Neuronal stem cell (in vitro differentiated cells): Measurements from ENCODE around the gene ANKRD44.

Source experiments
- DNase-seq: peaks from one replicate; pipeline ENCODE4 v3.0.0-alpha.2; 2013; ENCODE audit warnings: low spot score
- H2AFZ ChIP-seq: one replicate; pipeline ENCODE4 v1.6.1; 2013; ENCODE audit warnings: mild to moderate bottlenecking, low read length, inconsistent platforms
- H2AK5ac ChIP-seq: 2 replicates; pipeline ENCODE4 v1.6.1; 2013; ENCODE audit warnings: low read depth, mild to moderate bottlenecking, inconsistent platforms, low read length, moderate library complexity, mixed read lengths
- H2BK120ac ChIP-seq: 2 replicates; pipeline ENCODE4 v1.6.1; 2013; ENCODE audit warnings: low read depth, mild to moderate bottlenecking, inconsistent platforms, low read length, moderate library complexity, mixed read lengths
- H2BK12ac ChIP-seq: one replicate; pipeline ENCODE4 v1.6.1; 2013; ENCODE audit warnings: low read length, inconsistent platforms
- H2BK15ac ChIP-seq: 2 replicates; pipeline ENCODE4 v1.6.1; 2013; ENCODE audit warnings: mild to moderate bottlenecking, low read length, inconsistent platforms, mixed read lengths
- H2BK5ac ChIP-seq: one replicate; pipeline ENCODE4 v1.6.1; 2013; ENCODE audit warnings: inconsistent platforms, mild to moderate bottlenecking, low read length, moderate library complexity
- H3K14ac ChIP-seq: one replicate; pipeline ENCODE4 v1.6.1; 2013; ENCODE audit warnings: low read length, inconsistent platforms
- H3K18ac ChIP-seq: 2 replicates; pipeline ENCODE4 v1.6.1; 2013; ENCODE audit warnings: low read length, inconsistent platforms
- H3K23ac ChIP-seq: 2 replicates; pipeline ENCODE4 v1.6.1; 2013; ENCODE audit warnings: low read depth, mild to moderate bottlenecking, mixed read lengths, low read length, inconsistent platforms; ENCODE audit not compliant: poor library complexity
- H3K27ac ChIP-seq: replicated peaks from 3 replicates; pipeline ENCODE4 v1.5.1; 2013; ENCODE audit warnings: low read length, inconsistent platforms
- H3K27me3 ChIP-seq, 3 experiments: 2 replicates each; pipeline ENCODE4 v1.6.1; 2013; ENCODE audit warnings: low read length in 3 of 3, mild to moderate bottlenecking in 2 of 3, inconsistent platforms in 1 of 3, low read depth in 1 of 3, mixed read lengths in 1 of 3, moderate library complexity in 1 of 3; ENCODE audit not compliant: control insufficient read depth in 3 of 3, insufficient read depth in 3 of 3
- H3K36me3 ChIP-seq, 2 donors: replicated peaks in 1 of 2; 2 replicates each; pipeline ENCODE4 v1.6.1; 2013; ENCODE audit warnings: low read length in 2 of 2; ENCODE audit not compliant: control insufficient read depth in 2 of 2, insufficient read depth in 2 of 2
- H3K4ac ChIP-seq: 2 replicates; pipeline ENCODE4 v1.6.1; 2013; ENCODE audit warnings: inconsistent platforms, mild to moderate bottlenecking, low read length, moderate library complexity
- H3K4me1 ChIP-seq, 2 donors: 1 replicate in 1 of 2; 2 replicates in 1 of 2; pipeline ENCODE4 v1.6.1; 2013; ENCODE audit warnings: low read length in 2 of 2, low read depth in 1 of 2; ENCODE audit not compliant: control insufficient read depth in 2 of 2, insufficient read depth in 1 of 2
- H3K4me2 ChIP-seq: one replicate; pipeline ENCODE4 v1.6.1; 2013; ENCODE audit warnings: mild to moderate bottlenecking, low read length, inconsistent platforms; ENCODE audit not compliant: insufficient read depth, poor library complexity, severe bottlenecking
- H3K4me3 ChIP-seq, 2 donors: 2 replicates each; pipeline ENCODE4 v1.5.1; 2013; ENCODE audit warnings: low read length in 2 of 2, mild to moderate bottlenecking in 2 of 2, inconsistent platforms in 1 of 2, moderate library complexity in 1 of 2
- H3K79me1 ChIP-seq: one replicate; pipeline ENCODE4 v1.6.1; 2013; ENCODE audit warnings: low read depth, mild to moderate bottlenecking, inconsistent platforms, low read length, moderate library complexity
- H3K9ac ChIP-seq: one replicate; pipeline ENCODE4 v1.6.1; 2013; ENCODE audit warnings: mild to moderate bottlenecking, low read depth, low read length, inconsistent platforms; ENCODE audit not compliant: poor library complexity
- H3K9me3 ChIP-seq, 2 donors: replicated peaks in 1 of 2; 2 replicates each; pipeline versions ENCODE3 to v1.6.1; 2013; ENCODE audit warnings: low read length in 2 of 2, mild to moderate bottlenecking in 2 of 2, inconsistent platforms in 1 of 2, low read depth in 1 of 2, mixed read lengths in 1 of 2, moderate library complexity in 1 of 2; ENCODE audit not compliant: control insufficient read depth in 2 of 2, insufficient read depth in 1 of 2
- H4K8ac ChIP-seq: one replicate; pipeline ENCODE4 v1.6.1; 2013; ENCODE audit warnings: low read depth, mild to moderate bottlenecking, inconsistent platforms, low read length, moderate library complexity
- H4K91ac ChIP-seq: one replicate; pipeline ENCODE4 v1.6.1; 2013; ENCODE audit warnings: low read length, low read depth, mild to moderate bottlenecking, inconsistent platforms; ENCODE audit not compliant: poor library complexity
- WGBS, 2 donors: extraction: QIAGEN DNeasy Blood & Tissue Kit; methylation state at CpG; one replicate each; pipeline ENCODE4 v1.1.7; 2013; ENCODE audit warnings: missing lambda C conversion rate in 2 of 2, mixed read lengths in 1 of 2; ENCODE audit not compliant: insufficient read length in 2 of 2, insufficient replicate concordance in 1 of 2; ENCODE audit errors: extremely low coverage in 2 of 2; 5-methylcytosine and 5-hydroxymethylcytosine counted together

The ANKRD44 gene

DNA sequence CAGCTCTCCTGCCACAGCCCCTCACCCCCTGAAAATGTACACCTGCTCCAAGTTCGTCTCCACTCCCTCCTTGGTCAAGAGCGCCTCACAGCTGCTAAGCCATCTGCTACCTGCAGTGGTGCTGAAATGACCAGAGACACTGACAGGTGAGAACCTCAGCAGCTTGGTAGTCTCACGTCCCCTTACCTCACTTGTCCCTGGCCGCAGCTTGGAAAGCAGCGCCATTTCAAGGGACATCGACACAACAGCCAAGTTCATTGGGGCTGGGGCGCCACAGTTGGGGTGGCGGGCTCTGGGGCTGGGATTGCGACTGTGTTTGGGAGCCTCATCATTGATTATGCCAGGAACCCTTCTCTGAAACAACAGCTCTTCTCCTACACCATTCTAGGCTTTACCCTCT, 47.5 kb downstream of the ANKRD44 start:
- Histone ChIP-seq H2BK120ac (no peak overlapping the region), H4K91ac (no peak overlapping the region), H3K9me3 (no peaks in the 10 kb centered on the region), H3K18ac (no peak overlapping the region), H3K4me2 (no peak overlapping the region), H2BK12ac (no peak overlapping the region), H3K27me3 (no peaks in the 10 kb centered on the region), H3K9ac (no peak overlapping the region), H2BK15ac (no peak overlapping the region), H3K79me1 (no peaks in the 10 kb centered on the region), H2AK5ac (no peak overlapping the region), H4K8ac (no peak overlapping the region), H3K4me1 (no peaks in the 10 kb centered on the region), H3K4ac (no peak overlapping the region), H3K23ac (no peak overlapping the region), H2AFZ (no peak overlapping the region), H2BK5ac (no peak overlapping the region), H3K14ac (no peak overlapping the region), H3K36me3 (no peaks in the 10 kb centered on the region), H3K27ac (no peak overlapping the region), H3K4me3 (no peak overlapping the region)
- no CpG with 5 or more reads among the region's 9 CpGs for WGBS, 2 donors
- DNase-seq = no peak

DNA sequence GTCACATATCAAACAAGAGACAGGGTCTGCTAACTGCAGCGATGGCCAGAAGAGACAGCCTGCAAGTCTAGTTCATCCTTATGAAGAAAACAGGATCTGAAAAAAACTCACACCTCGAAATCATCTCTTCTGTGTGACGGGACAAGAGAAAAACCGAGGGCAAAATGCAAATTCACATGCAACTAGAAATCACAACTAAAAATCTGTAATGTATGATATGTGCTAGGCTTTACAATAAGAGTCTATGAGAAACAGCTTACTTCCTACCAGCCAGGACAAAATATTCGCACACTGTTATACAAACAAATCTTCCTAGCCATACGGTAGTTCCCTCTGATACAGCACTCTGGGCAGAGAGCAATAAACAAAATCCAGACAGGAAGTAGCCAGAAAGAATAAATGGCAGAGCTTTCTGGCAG, 48.8 kb downstream of the ANKRD44 start:
- Histone ChIP-seq H3K27me3 (no peaks in the 10 kb centered on the region), H2BK15ac (no peak overlapping the region), H4K8ac (no peak overlapping the region), H3K27ac (no peak overlapping the region), H3K36me3 (no peaks in the 10 kb centered on the region), H3K23ac (no peak overlapping the region), H3K14ac (no peak overlapping the region), H3K4me2 (no peak overlapping the region), H3K4ac (no peak overlapping the region), H3K4me1 (no peaks in the 10 kb centered on the region), H2BK5ac (no peak overlapping the region), H3K79me1 (no peaks in the 10 kb centered on the region), H3K9ac (no peak overlapping the region), H3K18ac (no peak overlapping the region), H4K91ac (no peak overlapping the region), H3K9me3 (no peaks in the 10 kb centered on the region), H2AK5ac (no peak overlapping the region), H2AFZ (no peak overlapping the region), H2BK12ac (no peak overlapping the region), H2BK120ac (no peak overlapping the region), H3K4me3 (no peak overlapping the region)
- WGBS, 2 donors = no CpG with 5 or more reads among the region's 6 CpGs
- DNase-seq = no peak

- no peak overlapping the region for H3K4me2 ChIP-seq
- no CpG with 5 or more reads among the region's 3 CpGs for WGBS, 2 donors
- H3K14ac ChIP-seq = no peak overlapping the region
- no peak overlapping the region for H2BK5ac ChIP-seq
- H2BK120ac ChIP-seq = no peak overlapping the region
- no peak overlapping the region for H2BK12ac ChIP-seq
- no peaks in the 10 kb centered on the region for H3K9me3 ChIP-seq
- no peak overlapping the region for H3K18ac ChIP-seq
- H3K36me3 ChIP-seq = no peaks in the 10 kb centered on the region
- no peak overlapping the region for H3K23ac ChIP-seq
- H3K27ac ChIP-seq = no peak overlapping the region
- no peaks in the 10 kb centered on the region for H3K27me3 ChIP-seq
- no peak for DNase-seq
- H3K9ac ChIP-seq = no peak overlapping the region
- H3K4me1 ChIP-seq = peaks cover 6 to 8% of the 10 kb centered on the region in 2 donors
- H4K91ac ChIP-seq = no peak overlapping the region
- H3K4ac ChIP-seq = no peak overlapping the region
- H2BK15ac ChIP-seq = no peak overlapping the region
- H2AK5ac ChIP-seq = no peak overlapping the region
- H4K8ac ChIP-seq = no peak overlapping the region
- no peak overlapping the region for H3K4me3 ChIP-seq
- H2AFZ ChIP-seq = no peak overlapping the region
- no peaks in the 10 kb centered on the region for H3K79me1 ChIP-seq
Measured at GRCh38 chr2:197259470-197259999, 51.0 kb downstream of the ANKRD44 start.

GRCh38 chr2:197258580-197258979, 52.0 kb downstream of the ANKRD44 start:
- Histone ChIP-seq H3K4ac (no peak overlapping the region), H2BK120ac (no peak overlapping the region), H2BK12ac (no peak overlapping the region), H2AFZ (no peak overlapping the region), H4K91ac (no peak overlapping the region), H3K4me2 (no peak overlapping the region), H2AK5ac (no peak overlapping the region), H3K27me3 (no peaks in the 10 kb centered on the region), H3K9me3 (no peaks in the 10 kb centered on the region), H4K8ac (no peak overlapping the region), H3K14ac (no peak overlapping the region), H3K9ac (no peak overlapping the region), H3K23ac (no peak overlapping the region), H2BK15ac (no peak overlapping the region), H3K36me3 (no peaks in the 10 kb centered on the region), H3K4me1 (peaks cover 6 to 8% of the 10 kb centered on the region in 2 donors), H3K79me1 (no peaks in the 10 kb centered on the region), H3K27ac (no peak overlapping the region), H2BK5ac (no peak overlapping the region), H3K18ac (no peak overlapping the region), H3K4me3 (no peak overlapping the region)
- no peak for DNase-seq
- no CpG with 5 or more reads among the region's 2 CpGs for WGBS, 2 donors
